ENCODE results near the gene TDRD5. TPM values are rescaled to one million over a fixed set of nuclear protein-coding genes. Genes with fewer than 3 reads are reported as not detected.

TDRD5 gene
- total RNA-seq, 1 donor from 2014 or later = not detected

DNA sequence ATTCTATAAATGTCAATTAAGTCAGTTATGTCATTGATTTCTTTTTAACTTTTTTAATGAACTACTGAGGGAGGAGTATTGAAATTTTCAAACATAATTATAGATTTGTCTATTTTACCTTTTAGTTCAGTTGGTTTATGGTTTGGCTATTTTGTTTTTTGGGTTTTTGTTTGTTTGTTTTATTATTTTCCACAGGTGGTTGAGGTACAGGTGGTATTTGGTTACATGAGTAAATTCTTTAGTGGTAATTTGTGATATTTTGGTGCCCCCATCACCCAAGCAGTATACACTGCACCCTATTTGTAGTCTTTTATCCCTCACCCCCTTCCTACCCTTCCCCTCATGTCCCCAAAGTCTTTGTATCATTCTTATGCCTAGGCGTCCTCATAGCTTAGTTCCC, 9.5 kb downstream of the TDRD5 start:
- no peaks in the 10 kb centered on the region for H3K36me3 Mint-ChIP-seq (ENCODE audit: low read depth, unreplicated experiment)

GRCh38 chr1:179612361-179612760, 20.7 kb downstream of the TDRD5 start:
- Histone ChIP-seq H3K27me3 (ENCODE audit: insufficient read depth, low read length) (no peaks in the 10 kb centered on the region), H3K79me2 (ENCODE audit: insufficient read depth, low read length) (no peaks in the 10 kb centered on the region), H3K4me3 (ENCODE audit: insufficient read depth, low read depth, low read length) (no peak overlapping the region), H3K9ac (ENCODE audit: low read length) (no peak overlapping the region), H3K27ac (ENCODE audit: low read depth, low read length) (no peak overlapping the region), H4K20me1 (ENCODE audit: insufficient read depth, low read length) (no peaks in the 10 kb centered on the region), H3K36me3 (ENCODE audit: insufficient read depth, low read length) (no peaks in the 10 kb centered on the region), H3K9me3 (ENCODE audit: insufficient read depth, low read depth, low read length) (no peaks in the 10 kb centered on the region), H3K4me1 (ENCODE audit: insufficient read depth, low read length) (no peaks in the 10 kb centered on the region), H2AFZ (ENCODE audit: low read depth, low read length) (no peak overlapping the region), H3K4me2 (ENCODE audit: low read length) (no peak overlapping the region)
- DNase-seq (ENCODE audit: low read depth) = no peak
- no peaks in the 10 kb centered on the region for H3K9me3 Mint-ChIP-seq (ENCODE audit: unreplicated experiment)
- H3K4me1 Mint-ChIP-seq (ENCODE audit: low read depth, unreplicated experiment) = no peaks in the 10 kb centered on the region
- TF ChIP-seq CTCF (IDR thresholded peaks at IDR 0.05; ENCODE audit: insufficient read depth, low read depth, low read length) = no peak
- no peak for TF ChIP-seq EZH2 (IDR thresholded peaks at IDR 0.05; ENCODE audit: insufficient read depth, low read length)
- H3K4me3 Mint-ChIP-seq (ENCODE audit: unreplicated experiment) = no peak overlapping the region
- H3K27ac Mint-ChIP-seq (ENCODE audit: unreplicated experiment) = no peak overlapping the region
- no peaks in the 10 kb centered on the region for H3K36me3 Mint-ChIP-seq (ENCODE audit: low read depth, unreplicated experiment)
- FAIRE-seq = no peak
- no peaks in the 10 kb centered on the region for H3K27me3 Mint-ChIP-seq (ENCODE audit: low read depth, unreplicated experiment)

More for the DNA sequence above, 9.5 kb downstream of the TDRD5 start:
- no peak overlapping the region for H3K27ac ChIP-seq (ENCODE audit: low read depth, low read length)
- H3K4me1 ChIP-seq (ENCODE audit: insufficient read depth, low read length) = no peaks in the 10 kb centered on the region
- H3K4me3 ChIP-seq (ENCODE audit: insufficient read depth, low read depth, low read length) = no peak overlapping the region
- H3K4me2 ChIP-seq (ENCODE audit: low read length) = no peak overlapping the region
- no peak overlapping the region for H3K4me3 Mint-ChIP-seq (ENCODE audit: unreplicated experiment)
- no peaks in the 10 kb centered on the region for H3K79me2 ChIP-seq (ENCODE audit: insufficient read depth, low read length)
- H3K27me3 ChIP-seq (ENCODE audit: insufficient read depth, low read length) = no peaks in the 10 kb centered on the region
- peaks cover 9% of the 10 kb centered on the region for H3K9me3 Mint-ChIP-seq (ENCODE audit: unreplicated experiment)
- no peak for DNase-seq (ENCODE audit: low read depth)
- no peak for FAIRE-seq
- no peaks in the 10 kb centered on the region for H3K9me3 ChIP-seq (ENCODE audit: insufficient read depth, low read depth, low read length)
- no peak overlapping the region for H2AFZ ChIP-seq (ENCODE audit: low read depth, low read length)
- H3K4me1 Mint-ChIP-seq (ENCODE audit: low read depth, unreplicated experiment) = no peaks in the 10 kb centered on the region
- no peak overlapping the region for H3K9ac ChIP-seq (ENCODE audit: low read length)
- H3K27ac Mint-ChIP-seq (ENCODE audit: unreplicated experiment) = no peak overlapping the region
- H3K27me3 Mint-ChIP-seq (ENCODE audit: low read depth, unreplicated experiment) = peaks cover 4% of the 10 kb centered on the region
- TF ChIP-seq EZH2 (IDR thresholded peaks at IDR 0.05; ENCODE audit: insufficient read depth, low read length) (no peak), CTCF (IDR thresholded peaks at IDR 0.05; ENCODE audit: insufficient read depth, low read depth, low read length) (no peak)
- no peaks in the 10 kb centered on the region for H4K20me1 ChIP-seq (ENCODE audit: insufficient read depth, low read length)
- no peaks in the 10 kb centered on the region for H3K36me3 ChIP-seq (ENCODE audit: insufficient read depth, low read length)

DNA sequence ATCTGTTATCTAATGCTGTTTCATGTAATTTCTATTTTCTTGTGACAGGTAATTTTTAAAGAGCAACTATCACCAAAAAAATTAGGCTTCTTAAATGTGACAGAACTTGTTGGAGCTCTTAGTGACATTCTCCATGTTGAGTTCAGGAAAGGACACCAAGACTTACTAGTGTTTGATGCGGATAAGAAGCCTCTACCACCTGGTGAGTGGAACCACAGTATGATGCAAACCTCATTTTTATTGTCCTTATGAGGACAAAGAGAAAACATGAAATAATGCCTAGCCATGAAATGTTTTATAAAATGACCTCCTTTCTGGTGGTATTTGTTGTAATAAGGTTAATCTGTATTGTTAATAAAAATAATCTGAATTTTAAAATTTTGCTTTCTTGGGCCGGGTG, 39.1 kb downstream of the TDRD5 start:
- FAIRE-seq (no peak), DNase-seq (ENCODE audit: low read depth) (no peak)
- H3K27me3 Mint-ChIP-seq (ENCODE audit: low read depth, unreplicated experiment) = no peaks in the 10 kb centered on the region
- H3K36me3 ChIP-seq (ENCODE audit: insufficient read depth, low read length) = no peaks in the 10 kb centered on the region
- no peaks in the 10 kb centered on the region for H3K4me1 ChIP-seq (ENCODE audit: insufficient read depth, low read length)
- H3K27ac Mint-ChIP-seq (ENCODE audit: unreplicated experiment) = no peak overlapping the region
- H3K4me3 Mint-ChIP-seq (ENCODE audit: unreplicated experiment) = no peak overlapping the region
- no peak overlapping the region for H3K4me3 ChIP-seq (ENCODE audit: insufficient read depth, low read depth, low read length)
- no peaks in the 10 kb centered on the region for H3K79me2 ChIP-seq (ENCODE audit: insufficient read depth, low read length)
- H2AFZ ChIP-seq (ENCODE audit: low read depth, low read length) = no peak overlapping the region
- H3K4me2 ChIP-seq (ENCODE audit: low read length) = no peak overlapping the region
- H3K36me3 Mint-ChIP-seq (ENCODE audit: low read depth, unreplicated experiment) = no peaks in the 10 kb centered on the region
- no peak overlapping the region for H3K9ac ChIP-seq (ENCODE audit: low read length)
- no peaks in the 10 kb centered on the region for H4K20me1 ChIP-seq (ENCODE audit: insufficient read depth, low read length)
- TF ChIP-seq CTCF (IDR thresholded peaks at IDR 0.05; ENCODE audit: insufficient read depth, low read depth, low read length) = no peak
- TF ChIP-seq EZH2 (IDR thresholded peaks at IDR 0.05; ENCODE audit: insufficient read depth, low read length) = no peak
- no peak overlapping the region for H3K27ac ChIP-seq (ENCODE audit: low read depth, low read length)
- H3K27me3 ChIP-seq (ENCODE audit: insufficient read depth, low read length) = no peaks in the 10 kb centered on the region
- H3K9me3 ChIP-seq (ENCODE audit: insufficient read depth, low read depth, low read length) = no peaks in the 10 kb centered on the region
- H3K4me1 Mint-ChIP-seq (ENCODE audit: low read depth, unreplicated experiment) = no peaks in the 10 kb centered on the region
- no peaks in the 10 kb centered on the region for H3K9me3 Mint-ChIP-seq (ENCODE audit: unreplicated experiment)
